ENCODE data around the gene NRL.
A peak's percentile ranks its signal among the peaks of the same experiment; 100 is the strongest.

NRL gene

DNA sequence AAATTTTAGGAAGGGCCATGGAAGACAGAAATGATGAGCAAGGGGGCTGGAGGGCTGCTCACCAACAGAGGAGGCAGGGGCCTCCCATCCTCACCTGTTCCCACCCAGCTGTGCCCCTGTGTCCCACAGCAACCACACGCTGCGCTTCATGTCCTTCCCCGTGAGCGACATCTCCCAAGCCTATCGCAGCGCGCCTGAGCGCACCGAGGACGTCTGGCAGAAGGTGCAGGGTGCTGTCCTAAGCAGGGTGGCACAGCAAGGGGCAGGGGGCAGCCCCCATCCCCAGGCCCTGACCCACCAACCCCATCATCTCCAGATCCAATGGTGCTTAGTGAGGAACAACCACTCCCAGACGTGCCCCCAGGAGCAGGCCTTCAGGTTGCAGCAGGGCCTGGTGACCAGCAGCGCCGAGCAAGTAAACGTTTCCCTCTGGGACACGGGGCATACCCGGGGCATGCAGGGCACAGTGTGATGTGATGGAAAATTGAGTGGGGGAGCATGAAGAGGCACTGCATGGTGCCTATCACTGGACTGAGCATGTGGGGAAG is 54.8 kb downstream of the NRL start:
- FAIRE-seq (no peak), DNase-seq (ENCODE audit: insufficient read length, low spot score) (peak; percentile 11)
- TF ChIP-seq, protein P1, sequence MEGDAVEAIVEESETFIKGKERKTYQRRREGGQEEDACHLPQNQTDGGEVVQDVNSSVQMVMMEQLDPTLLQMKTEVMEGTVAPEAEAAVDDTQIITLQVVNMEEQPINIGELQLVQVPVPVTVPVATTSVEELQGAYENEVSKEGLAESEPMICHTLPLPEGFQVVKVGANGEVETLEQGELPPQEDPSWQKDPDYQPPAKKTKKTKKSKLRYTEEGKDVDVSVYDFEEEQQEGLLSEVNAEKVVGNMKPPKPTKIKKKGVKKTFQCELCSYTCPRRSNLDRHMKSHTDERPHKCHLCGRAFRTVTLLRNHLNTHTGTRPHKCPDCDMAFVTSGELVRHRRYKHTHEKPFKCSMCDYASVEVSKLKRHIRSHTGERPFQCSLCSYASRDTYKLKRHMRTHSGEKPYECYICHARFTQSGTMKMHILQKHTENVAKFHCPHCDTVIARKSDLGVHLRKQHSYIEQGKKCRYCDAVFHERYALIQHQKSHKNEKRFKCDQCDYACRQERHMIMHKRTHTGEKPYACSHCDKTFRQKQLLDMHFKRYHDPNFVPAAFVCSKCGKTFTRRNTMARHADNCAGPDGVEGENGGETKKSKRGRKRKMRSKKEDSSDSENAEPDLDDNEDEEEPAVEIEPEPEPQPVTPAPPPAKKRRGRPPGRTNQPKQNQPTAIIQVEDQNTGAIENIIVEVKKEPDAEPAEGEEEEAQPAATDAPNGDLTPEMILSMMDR (IDR thresholded peaks at IDR 0.05; ENCODE audit: insufficient read depth, missing control alignments), result no peak

DNA sequence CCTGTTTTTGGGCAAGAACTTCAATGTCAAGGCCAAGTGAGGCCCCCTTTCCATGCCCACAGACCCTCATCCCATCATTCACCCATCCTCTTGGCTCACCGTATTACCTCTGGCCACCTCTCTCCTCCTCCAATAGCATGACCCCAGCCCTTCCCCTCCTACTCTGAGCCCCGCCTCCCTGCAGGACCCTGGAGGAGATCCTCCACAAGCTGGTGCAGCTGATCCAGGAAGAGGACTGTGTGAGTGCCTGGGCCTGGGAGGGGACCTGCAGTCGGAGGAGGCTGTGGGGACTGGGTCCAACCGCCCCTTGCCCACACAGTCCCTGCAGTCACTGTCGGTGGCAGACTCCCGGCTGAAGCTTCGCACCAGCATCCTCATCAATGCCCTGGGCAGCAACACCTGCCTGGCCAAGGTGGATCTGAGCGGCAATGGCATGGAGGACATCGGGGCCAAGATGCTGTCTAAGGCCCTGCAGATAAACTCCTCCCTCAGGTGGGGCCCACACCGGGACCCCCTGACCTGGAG is 55.7 kb downstream of the NRL start:
- DNase-seq (ENCODE audit: insufficient read length, low spot score) (peak; percentile 41), FAIRE-seq (no peak)
- TF ChIP-seq, protein P1 (IDR thresholded peaks at IDR 0.05; ENCODE audit: insufficient read depth, missing control alignments), result no peak

DNA sequence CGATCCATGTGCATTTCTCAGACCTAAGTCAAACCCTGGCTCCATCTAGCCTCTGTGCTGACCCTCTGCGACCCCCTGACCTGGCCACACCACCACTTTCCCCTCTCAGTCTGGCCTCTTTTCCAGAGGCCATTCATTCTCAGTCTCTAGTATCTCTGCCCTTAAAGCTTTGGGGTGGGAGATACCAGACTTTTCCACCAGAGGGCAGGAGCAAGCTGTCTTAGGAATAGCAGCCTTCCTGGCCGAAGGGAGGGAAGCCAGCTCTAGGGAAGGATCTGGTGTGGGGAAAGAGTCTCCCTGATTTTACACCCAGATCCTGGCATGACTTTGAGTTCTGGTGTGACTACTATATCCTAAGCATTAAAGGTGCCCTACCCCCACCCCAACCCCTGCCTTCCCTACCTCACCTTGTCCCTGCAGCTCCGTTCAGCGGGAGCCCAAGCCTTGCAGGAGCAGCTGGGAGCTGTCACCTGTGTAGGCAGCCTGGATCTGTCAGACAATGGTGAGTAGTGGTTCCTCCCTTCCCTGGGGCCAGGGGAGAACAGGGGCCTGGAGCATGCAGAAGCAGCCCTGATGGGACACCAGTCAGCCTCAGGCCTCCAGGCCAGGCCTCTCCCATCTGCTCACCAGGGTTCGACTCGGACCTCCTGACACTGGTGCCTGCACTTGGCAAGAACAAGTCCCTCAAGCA is 56.3 kb downstream of the NRL start:
- TF ChIP-seq, protein P1 (IDR thresholded peaks at IDR 0.05; ENCODE audit: insufficient read depth, missing control alignments), result peak; percentile 88
- DNase-seq (ENCODE audit: insufficient read length, low spot score) (peak; percentile 97), FAIRE-seq (peak; percentile 46)

DNA sequence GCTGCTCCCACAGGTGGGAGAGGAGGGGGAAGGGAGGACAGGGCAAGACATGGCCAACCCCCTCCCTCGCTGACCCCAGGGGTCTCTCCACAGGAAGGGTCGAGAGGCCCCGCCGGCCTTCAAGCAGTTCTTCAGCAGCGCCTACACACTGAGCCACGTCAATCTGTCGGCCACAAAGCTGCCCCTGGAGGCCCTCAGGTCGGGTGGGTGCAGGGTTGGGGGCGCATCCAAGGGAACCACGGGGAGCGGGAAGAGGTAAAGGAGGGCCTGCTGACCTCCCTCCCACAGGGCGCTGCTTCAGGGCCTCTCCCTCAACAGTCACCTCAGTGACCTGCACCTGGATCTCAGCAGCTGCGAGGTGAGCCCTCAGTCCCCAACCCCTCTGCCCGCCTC is 56.9 kb downstream of the NRL start:
- DNase-seq (ENCODE audit: insufficient read length, low spot score) (no peak), FAIRE-seq (no peak)
- TF ChIP-seq, protein P1 (IDR thresholded peaks at IDR 0.05; ENCODE audit: insufficient read depth, missing control alignments), result no peak

DNA sequence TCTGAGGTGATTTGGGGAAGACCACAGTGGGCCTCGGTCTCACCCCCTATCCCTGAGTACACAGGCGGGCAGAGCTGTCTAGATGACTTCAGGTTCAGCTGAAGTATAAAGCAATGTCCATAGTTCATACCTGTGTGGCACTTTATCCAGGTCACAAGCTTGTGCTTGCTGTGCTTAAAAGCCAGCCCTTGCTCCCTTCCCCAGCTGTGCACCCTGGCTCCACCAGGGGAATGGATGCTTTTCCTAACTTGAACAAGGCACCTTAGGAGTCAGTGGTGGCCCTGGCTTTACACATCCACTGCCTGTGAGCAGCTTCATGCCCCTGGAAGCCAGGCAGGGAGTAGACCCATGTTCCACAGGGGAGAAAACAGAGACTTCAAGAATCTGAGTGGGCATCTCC is 57.5 kb downstream of the NRL start:
- TF ChIP-seq, protein P1 (IDR thresholded peaks at IDR 0.05; ENCODE audit: insufficient read depth, missing control alignments), result no peak
- FAIRE-seq, result no peak
- DNase-seq (ENCODE audit: insufficient read length, low spot score), result peak; percentile 14

DNA sequence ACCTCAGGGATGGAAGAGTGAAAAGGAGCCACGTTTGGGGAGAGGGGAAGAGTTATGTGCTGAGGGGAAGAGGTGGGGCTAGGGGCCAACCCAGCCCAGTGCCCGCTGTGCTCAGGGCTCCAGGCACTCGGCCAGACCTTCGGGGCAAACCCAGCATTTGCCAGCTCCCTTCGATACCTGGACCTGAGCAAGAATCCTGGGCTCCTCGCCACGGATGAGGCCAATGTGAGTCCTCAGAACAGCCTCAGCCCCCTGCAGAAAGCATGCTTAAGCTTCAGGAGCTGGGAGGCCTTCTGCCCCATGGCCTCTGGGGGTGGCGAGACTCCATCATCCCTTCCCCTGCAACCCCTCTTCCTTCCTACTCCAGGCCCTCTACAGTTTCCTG is 58.0 kb downstream of the NRL start:
- FAIRE-seq (no peak), DNase-seq (ENCODE audit: insufficient read length, low spot score) (no peak)
- TF ChIP-seq, protein P1 (IDR thresholded peaks at IDR 0.05; ENCODE audit: insufficient read depth, missing control alignments), result no peak

Measured in D721Med (cell line).